HG03378 (cell line): ENCODE measurements around the gene PHETA2.

Experiments used
- ATAC-seq: cut with Tn5 transposase; IDR thresholded peaks from one replicate; pipeline ENCODE4 v1.9.1; 2021; ENCODE audit warnings: mild to moderate bottlenecking, moderate library complexity; ENCODE audit not compliant: unreplicated experiment

PHETA2 gene

GRCh38 chr22:42074132-42074811 lies at the start of gene PHETA2:
Gene PHETA2, plus strand, starts transcription at chr22:42074248. Its CDS starts 3,046 bp downstream, at chr22:42077294.
- no peak for ATAC-seq

GRCh38 chr22:42025421-42025820 lies 48.6 kb upstream of the PHETA2 start:
- ATAC-seq: no peak

GRCh38 chr22:42026705-42027104 lies 47.3 kb upstream of the PHETA2 start:
- no peak for ATAC-seq

GRCh38 chr22:42033263-42034181 lies 40.5 kb upstream of the PHETA2 start:
- ATAC-seq: no peak

GRCh38 chr22:42035256-42035655 lies 38.8 kb upstream of the PHETA2 start:
- ATAC-seq: no peak

GRCh38 chr22:42039271-42039670 lies 34.8 kb upstream of the PHETA2 start:
- ATAC-seq: no peak

- ATAC-seq: no peak
Measured at GRCh38 chr22:42041784-42042183, 32.3 kb upstream of the PHETA2 start.

- no peak for ATAC-seq
Measured at GRCh38 chr22:42050641-42051180, 23.3 kb upstream of the PHETA2 start.

GRCh38 chr22:42052765-42053164 lies 21.3 kb upstream of the PHETA2 start:
- ATAC-seq: no peak

- ATAC-seq: no peak
Measured at GRCh38 chr22:42056757-42057511, 17.1 kb upstream of the PHETA2 start.

- no peak for ATAC-seq
Measured at GRCh38 chr22:42060489-42060888, 13.6 kb upstream of the PHETA2 start.

- ATAC-seq: no peak
Measured at GRCh38 chr22:42061041-42061440, 13.0 kb upstream of the PHETA2 start.

GRCh38 chr22:42062506-42063170 lies 11.4 kb upstream of the PHETA2 start:
- ATAC-seq: no peak

GRCh38 chr22:42064629-42065028 lies 9.4 kb upstream of the PHETA2 start:
- no peak for ATAC-seq

GRCh38 chr22:42065438-42066125 lies 8.5 kb upstream of the PHETA2 start:
- ATAC-seq: no peak

- ATAC-seq: no peak
Measured at GRCh38 chr22:42066126-42066761, 7.8 kb upstream of the PHETA2 start.

GRCh38 chr22:42066937-42067336 lies 7.1 kb upstream of the PHETA2 start:
- ATAC-seq: no peak

- ATAC-seq: no peak
Measured at GRCh38 chr22:42067671-42068251, 6.3 kb upstream of the PHETA2 start.

- no peak for ATAC-seq
Measured at GRCh38 chr22:42068291-42068690, 5.8 kb upstream of the PHETA2 start.
